Bone marrow (tissue), 2 donors: ENCODE results near the gene HEMGN.
A peak's percentile ranks its signal among the peaks of the same experiment; 100 is the strongest.

ENCODE experiments used
- DNase-seq, 2 donors: peaks; one replicate each; lab custom pipeline; 2025; lab: John Stamatoyannopoulos, UW

HEMGN gene

GRCh38 chr9:97895695-97896332, 42.2 kb downstream of the HEMGN start:
- peak in 1 of 2 donors; percentile 4 for DNase-seq

- DNase-seq, result no peak
Observed at GRCh38 chr9:97895211-97895610, 42.8 kb downstream of the HEMGN start.

- no peak for DNase-seq
Observed at GRCh38 chr9:97892421-97892820, 45.6 kb downstream of the HEMGN start.

GRCh38 chr9:97891736-97892135, 46.2 kb downstream of the HEMGN start:
- DNase-seq, result no peak

- peak in 1 of 2 donors; percentile 26 for DNase-seq
Observed at GRCh38 chr9:97889941-97890887, 47.8 kb downstream of the HEMGN start.

- no peak for DNase-seq
Observed at GRCh38 chr9:97880336-97880735, 57.6 kb downstream of the HEMGN start.
